ENCODE results near the gene NELFB. TPM values are rescaled to one million over a fixed set of nuclear protein-coding genes. Genes with fewer than 3 reads are reported as not detected.

Gene NELFB
- total and polyA plus RNA-seq, 9 of the 15 experiments (the other 6 are each of a cell fraction or from before 2014, with no cell fraction given) = 0.24 to 84.0 (median 29.7) TPM

DNA sequence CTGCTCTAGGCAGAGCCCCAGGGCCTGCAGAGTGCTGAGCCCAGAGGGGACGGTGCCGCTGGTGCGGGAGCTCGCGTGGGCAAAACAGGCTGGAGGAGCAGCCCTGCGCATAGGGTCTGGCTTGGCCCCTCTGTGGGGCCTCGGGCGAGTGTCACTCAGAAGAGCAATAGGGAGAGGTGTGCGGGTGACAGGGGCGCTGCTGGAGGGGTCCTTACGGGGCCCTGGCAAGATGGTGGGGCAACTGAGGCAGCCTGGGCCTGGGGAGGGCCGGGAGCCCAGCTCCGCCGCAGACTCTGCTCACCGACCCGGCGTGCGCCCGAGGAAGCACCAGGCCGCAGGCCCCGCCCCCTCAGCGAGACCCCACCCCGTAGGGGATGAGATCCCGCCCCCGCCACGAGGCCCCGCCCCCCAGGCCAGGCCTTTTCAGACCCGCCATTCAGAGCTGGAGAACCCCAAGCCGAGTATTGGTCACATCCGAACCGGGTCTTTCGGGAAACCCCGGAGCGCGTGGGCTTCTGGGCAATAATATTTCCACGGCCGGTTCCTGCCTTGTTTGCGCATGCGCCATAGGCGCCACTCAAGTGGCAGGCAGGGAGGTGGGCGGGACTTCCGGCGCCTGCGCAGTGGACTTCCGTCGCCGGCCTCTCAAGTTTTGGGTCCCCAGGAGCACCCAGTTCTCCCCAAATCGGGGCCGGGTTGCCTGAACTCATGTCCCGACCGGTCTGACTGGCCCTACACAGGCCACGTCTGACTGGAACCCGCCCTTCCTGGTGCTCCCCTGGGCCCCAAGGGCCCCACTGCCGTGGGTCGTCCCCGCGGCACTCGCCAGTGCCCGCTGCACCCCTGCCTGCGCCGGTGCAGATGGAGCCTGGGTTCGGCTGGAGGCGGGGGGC lies 31.8 kb upstream of the NELFB start (continued):
- TF ChIP-seq, protein P1, sequence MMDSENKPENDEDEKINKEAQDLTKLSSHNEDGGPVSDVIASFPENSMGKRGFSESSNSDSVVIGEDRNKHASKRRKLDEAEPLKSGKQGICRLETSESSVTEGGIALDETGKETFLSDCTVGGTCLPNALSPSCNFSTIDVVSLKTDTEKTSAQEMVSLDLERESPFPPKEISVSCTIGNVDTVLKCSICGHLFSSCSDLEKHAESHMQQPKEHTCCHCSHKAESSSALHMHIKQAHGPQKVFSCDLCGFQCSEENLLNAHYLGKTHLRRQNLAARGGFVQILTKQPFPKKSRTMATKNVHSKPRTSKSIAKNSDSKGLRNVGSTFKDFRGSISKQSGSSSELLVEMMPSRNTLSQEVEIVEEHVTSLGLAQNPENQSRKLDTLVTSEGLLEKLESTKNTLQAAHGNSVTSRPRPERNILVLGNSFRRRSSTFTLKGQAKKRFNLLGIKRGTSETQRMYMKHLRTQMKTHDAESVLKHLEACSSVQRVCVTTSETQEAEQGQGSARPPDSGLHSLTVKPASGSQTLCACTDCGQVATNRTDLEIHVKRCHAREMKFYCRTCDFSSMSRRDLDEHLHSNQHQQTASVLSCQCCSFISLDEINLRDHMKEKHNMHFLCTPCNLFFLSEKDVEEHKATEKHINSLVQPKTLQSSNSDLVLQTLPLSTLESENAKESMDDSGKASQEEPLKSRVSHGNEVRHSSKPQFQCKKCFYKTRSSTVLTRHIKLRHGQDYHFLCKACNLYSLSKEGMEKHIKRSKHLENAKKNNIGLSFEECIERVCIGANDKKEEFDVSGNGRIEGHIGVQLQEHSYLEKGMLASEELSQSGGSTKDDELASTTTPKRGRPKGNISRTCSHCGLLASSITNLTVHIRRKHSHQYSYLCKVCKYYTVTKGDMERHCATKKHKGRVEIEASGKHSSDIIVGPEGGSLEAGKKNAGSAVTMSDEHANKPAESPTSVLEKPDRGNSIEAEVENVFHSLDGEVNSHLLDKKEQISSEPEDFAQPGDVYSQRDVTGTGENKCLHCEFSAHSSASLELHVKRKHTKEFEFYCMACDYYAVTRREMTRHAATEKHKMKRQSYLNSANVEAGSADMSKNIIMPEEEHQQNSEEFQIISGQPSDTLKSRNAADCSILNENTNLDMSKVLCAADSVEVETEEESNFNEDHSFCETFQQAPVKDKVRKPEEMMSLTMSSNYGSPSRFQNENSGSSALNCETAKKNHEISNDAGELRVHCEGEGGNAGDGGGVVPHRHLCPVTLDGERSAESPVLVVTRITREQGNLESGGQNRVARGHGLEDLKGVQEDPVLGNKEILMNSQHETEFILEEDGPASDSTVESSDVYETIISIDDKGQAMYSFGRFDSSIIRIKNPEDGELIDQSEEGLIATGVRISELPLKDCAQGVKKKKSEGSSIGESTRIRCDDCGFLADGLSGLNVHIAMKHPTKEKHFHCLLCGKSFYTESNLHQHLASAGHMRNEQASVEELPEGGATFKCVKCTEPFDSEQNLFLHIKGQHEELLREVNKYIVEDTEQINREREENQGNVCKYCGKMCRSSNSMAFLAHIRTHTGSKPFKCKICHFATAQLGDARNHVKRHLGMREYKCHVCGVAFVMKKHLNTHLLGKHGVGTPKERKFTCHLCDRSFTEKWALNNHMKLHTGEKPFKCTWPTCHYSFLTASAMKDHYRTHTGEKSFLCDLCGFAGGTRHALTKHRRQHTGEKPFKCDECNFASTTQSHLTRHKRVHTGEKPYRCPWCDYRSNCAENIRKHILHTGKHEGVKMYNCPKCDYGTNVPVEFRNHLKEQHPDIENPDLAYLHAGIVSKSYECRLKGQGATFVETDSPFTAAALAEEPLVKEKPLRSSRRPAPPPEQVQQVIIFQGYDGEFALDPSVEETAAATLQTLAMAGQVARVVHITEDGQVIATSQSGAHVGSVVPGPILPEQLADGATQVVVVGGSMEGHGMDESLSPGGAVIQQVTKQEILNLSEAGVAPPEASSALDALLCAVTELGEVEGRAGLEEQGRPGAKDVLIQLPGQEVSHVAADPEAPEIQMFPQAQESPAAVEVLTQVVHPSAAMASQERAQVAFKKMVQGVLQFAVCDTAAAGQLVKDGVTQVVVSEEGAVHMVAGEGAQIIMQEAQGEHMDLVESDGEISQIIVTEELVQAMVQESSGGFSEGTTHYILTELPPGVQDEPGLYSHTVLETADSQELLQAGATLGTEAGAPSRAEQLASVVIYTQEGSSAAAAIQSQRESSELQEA (IDR thresholded peaks at IDR 0.05; ENCODE audit: low read depth) = no peak
- no peak for TF ChIP-seq NR1H2 (CRISPR knock-in tag; IDR thresholded peaks at IDR 0.05)
- peak; percentile 86 for TF ChIP-seq POLR2G (IDR thresholded peaks at IDR 0.05; ENCODE audit: low read depth, low read length)
- no peak for TF ChIP-seq TAF15 (IDR thresholded peaks at IDR 0.05; ENCODE audit: low read depth, low read length)
- 0 out of 2 replicates have a peak, but pooled peaks have one; percentile 31 for TF ChIP-seq ZFPM2 (CRISPR knock-in tag; IDR thresholded peaks at IDR 0.05)
- TF ChIP-seq NCOR1 (IDR thresholded peaks at IDR 0.05) = no peak
- TF ChIP-seq, protein P2, sequence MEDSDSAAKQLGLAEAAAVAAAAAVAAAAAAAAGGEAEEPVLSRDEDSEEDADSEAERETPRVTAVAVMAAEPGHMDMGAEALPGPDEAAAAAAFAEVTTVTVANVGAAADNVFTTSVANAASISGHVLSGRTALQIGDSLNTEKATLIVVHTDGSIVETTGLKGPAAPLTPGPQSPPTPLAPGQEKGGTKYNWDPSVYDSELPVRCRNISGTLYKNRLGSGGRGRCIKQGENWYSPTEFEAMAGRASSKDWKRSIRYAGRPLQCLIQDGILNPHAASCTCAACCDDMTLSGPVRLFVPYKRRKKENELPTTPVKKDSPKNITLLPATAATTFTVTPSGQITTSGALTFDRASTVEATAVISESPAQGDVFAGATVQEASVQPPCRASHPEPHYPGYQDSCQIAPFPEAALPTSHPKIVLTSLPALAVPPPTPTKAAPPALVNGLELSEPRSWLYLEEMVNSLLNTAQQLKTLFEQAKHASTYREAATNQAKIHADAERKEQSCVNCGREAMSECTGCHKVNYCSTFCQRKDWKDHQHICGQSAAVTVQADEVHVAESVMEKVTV (CRISPR knock-in tag; IDR thresholded peaks at IDR 0.05) = no peak
